ENCODE data around the gene ACOT11.
A peak's percentile ranks its signal among the peaks of the same experiment; 100 is the strongest.
"Not testable (repeated sequence)": the region's sequence is repeated elsewhere in the genome, so short reads cannot be mapped to it uniquely, and the experiment has no call there.

The ACOT11 gene

DNA sequence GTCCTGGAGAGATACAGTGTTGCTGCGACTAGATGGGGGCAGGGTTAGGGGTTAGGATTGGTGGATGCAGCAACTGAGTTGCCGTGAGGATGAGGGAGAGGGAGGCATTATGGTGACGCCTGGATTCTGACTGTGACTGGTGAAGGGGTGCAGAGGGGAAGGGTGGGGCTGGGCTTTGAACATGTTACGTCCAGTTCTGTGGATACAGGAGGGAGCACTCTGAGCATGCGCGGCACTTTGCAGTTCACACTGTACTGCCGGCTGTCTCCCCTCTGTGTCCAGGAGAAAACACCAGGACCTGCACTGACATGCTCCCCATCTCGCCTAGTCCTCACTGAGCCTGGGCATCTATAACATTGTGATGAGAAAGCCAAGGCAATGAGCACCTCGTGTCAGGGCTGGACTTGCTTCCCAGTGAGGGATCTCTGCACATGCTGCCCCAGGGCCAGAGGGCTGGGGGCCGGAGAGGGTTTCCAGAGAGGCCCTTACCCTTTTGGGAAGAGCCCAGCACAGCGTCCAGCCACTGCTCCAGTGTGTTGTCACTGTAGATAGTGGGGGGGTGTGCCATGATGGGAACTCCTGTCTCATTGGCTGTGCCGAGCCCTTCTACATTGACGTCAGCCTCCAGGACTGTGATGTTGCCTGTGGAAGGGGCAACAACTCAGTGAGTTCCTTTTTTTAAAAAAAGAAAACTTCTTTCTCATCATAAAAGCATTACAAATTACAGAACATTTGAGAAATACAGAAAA, 67.7 kb downstream of the ACOT11 start:
- Histone ChIP-seq H3K4me3 (no peak overlapping the region), H3K27ac (no peak overlapping the region)
- peak; percentile 64 for DNase-seq (ENCODE audit: low spot score)
- TF ChIP-seq, protein P1, sequence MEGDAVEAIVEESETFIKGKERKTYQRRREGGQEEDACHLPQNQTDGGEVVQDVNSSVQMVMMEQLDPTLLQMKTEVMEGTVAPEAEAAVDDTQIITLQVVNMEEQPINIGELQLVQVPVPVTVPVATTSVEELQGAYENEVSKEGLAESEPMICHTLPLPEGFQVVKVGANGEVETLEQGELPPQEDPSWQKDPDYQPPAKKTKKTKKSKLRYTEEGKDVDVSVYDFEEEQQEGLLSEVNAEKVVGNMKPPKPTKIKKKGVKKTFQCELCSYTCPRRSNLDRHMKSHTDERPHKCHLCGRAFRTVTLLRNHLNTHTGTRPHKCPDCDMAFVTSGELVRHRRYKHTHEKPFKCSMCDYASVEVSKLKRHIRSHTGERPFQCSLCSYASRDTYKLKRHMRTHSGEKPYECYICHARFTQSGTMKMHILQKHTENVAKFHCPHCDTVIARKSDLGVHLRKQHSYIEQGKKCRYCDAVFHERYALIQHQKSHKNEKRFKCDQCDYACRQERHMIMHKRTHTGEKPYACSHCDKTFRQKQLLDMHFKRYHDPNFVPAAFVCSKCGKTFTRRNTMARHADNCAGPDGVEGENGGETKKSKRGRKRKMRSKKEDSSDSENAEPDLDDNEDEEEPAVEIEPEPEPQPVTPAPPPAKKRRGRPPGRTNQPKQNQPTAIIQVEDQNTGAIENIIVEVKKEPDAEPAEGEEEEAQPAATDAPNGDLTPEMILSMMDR (IDR thresholded peaks at IDR 0.05) = no peak

DNA sequence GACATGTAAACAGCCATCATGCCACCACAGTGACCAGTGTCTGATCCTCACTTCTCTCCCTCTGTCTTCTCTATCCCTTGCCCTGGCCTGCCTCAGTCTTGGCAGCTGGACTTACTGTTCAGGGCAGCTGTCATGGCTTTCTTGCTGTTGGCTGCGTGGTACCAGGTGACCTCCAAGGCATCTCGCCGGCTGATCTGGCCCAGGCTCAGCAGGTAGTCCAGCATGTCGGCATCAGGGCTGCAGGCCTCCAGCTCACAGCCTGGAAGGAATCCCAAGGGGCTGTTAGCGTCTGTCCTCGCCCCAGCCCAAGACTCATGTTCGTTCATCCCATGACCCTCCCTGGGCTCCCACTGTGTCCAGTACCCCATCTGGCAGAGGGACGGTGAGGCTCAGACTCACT, 71.7 kb downstream of the ACOT11 start:
- H3K27ac ChIP-seq = no peak overlapping the region
- TF ChIP-seq, protein P1 (IDR thresholded peaks at IDR 0.05) = no peak
- DNase-seq (ENCODE audit: low spot score) = peak; percentile 26

DNA sequence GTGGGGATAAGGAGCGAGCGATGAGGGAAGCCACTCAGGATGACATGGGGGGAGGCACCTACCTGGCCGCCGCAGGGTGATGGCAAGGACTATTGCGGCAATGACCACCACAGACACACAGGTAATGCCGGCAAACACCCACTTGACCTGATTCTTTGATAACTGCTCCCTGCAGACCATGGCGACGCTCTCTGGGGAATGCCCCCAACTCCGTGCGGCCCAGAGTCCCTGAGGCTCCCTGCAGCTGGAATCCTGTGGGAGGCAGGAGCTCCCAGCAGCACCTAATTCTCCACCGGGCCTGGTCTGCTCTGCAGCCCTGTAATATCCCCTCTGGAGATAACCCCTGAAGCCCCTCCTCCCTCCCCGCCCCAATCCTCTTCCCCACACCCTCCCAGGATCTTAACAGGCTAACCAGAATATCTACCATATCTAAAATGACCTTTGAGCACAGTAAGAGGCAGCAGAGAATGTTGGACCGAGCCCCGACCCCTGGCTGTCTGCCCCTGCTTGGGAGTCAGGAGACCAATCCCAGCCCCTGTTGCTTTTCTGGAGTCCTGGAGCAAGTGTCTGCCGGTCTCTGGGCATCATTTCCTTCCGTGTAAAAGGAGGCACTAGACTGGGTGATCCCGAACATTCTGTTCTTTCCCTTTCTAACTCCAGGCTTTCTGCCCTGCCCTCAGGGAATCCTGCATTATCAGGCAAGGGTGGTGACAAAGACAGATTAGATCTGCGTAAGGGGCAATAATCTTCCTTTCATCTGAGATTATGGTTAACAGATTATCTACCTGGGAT, 75.4 kb downstream of the ACOT11 start, which contains the start of gene FAM151A:
Gene FAM151A, minus strand, starts transcription at position 310 of the 792 bp plus-strand sequence. Its CDS starts 130 bp downstream, at position 180.
- H3K27ac ChIP-seq = no peak within 1 kb of the TSS
- TF ChIP-seq, protein P1 (IDR thresholded peaks at IDR 0.05) = no peak
- H3K4me3 ChIP-seq = no peak within 1 kb of the TSS
- DNase-seq (ENCODE audit: low spot score) = peak; percentile 50

More for the DNA sequence above, 71.7 kb downstream of the ACOT11 start:
- no peak overlapping the region for H3K4me3 ChIP-seq

DNA sequence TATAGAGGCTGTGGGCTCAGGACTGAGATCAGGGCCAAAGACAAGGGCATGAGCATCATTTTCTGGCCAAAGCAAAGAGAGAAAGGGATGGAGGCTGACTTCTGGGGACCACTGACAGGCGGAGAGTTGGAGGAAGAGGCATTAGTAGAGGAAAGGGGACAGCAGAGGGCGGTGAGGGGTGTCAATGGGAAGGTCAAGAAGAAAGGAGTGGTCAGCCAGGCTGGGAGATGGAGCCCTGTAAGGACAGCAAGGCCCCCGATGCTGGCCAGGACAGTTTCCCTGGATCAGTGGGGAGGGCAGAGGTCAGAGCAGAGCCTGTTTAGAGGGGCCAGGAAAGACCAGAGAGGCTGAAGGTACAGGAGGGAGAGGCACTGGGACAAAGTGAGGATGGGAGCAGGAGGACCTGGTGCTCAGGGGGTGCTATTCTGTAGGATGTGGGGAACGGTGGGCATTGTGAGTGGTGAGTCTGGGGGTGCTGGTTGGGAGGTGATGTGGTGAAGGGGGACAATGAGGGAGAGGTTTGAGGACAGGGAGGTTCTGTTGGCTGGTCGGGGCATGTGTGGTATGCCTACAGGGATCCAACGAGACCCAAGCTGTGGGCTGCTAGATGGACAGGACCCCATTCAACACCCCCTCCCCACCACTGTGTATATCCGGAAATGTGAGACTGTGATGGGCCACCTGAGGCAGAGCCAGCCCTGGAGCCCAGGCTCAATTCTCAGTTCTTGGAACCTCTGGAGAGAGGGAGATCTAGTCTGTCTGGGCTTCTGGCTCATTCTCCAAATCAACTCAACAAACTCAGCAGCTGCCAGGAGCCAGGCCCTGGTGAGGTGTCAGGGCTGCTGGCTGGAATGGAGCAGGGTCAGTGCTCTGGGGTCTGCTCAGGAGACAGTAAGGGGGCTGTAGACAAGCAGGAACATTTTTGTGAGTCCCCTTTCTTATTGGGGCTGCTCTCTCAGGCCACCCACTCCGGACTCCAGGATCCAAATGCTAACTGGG, 76.7 kb downstream of the ACOT11 start:
- DNase-seq (ENCODE audit: low spot score) = peak; percentile 59
- TF ChIP-seq, protein P1 (IDR thresholded peaks at IDR 0.05) = no peak
- H3K4me3 ChIP-seq = no peak overlapping the region
- H3K27ac ChIP-seq = no peak overlapping the region

DNA sequence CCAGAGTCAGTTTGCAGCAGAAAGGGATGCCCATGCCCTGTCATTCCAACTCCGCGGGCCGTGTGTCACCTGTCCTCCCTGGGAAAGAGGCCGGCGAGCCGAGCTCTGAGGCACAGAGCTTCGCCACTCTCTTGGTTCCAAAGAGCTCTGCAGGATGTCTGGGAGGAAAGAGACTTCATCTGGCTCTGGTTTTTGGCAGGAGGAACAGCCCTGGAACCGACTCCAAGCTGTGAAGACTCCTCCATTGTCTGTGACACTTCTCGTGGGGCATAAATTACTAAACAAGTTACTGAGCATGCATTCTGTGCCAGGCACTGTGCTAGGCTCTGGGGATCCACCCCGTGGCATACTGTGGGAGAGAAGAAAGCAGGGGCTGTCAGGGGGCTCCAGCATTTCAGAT, 79.2 kb downstream of the ACOT11 start:
- Histone ChIP-seq H3K27ac (no peak overlapping the region), H3K4me3 (no peak overlapping the region)
- no peak for DNase-seq (ENCODE audit: low spot score)
- TF ChIP-seq, protein P1 (IDR thresholded peaks at IDR 0.05) = no peak

DNA sequence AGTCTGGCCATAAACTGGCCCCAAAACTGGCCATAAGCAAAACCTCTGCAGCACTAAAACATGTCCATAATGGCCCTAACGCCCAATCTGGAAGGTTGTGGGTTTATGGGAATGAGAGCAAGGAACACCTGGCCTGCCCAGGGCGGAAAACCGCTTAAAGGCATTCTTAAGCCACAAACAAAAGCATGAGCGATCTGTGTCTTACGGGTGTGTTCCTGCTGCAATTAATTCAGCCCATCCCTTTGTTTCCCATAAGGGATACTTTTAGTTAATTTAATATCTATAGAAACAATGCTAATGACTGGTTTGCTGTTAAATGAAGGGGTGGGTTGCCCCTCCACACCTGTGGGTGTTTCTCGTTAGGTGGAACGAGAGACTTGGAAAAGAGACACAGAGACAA, 87.8 kb downstream of the ACOT11 start:
- not testable (repeated sequence) for H3K27ac ChIP-seq; H3K4me3 ChIP-seq; DNase-seq (ENCODE audit: low spot score)

DNA sequence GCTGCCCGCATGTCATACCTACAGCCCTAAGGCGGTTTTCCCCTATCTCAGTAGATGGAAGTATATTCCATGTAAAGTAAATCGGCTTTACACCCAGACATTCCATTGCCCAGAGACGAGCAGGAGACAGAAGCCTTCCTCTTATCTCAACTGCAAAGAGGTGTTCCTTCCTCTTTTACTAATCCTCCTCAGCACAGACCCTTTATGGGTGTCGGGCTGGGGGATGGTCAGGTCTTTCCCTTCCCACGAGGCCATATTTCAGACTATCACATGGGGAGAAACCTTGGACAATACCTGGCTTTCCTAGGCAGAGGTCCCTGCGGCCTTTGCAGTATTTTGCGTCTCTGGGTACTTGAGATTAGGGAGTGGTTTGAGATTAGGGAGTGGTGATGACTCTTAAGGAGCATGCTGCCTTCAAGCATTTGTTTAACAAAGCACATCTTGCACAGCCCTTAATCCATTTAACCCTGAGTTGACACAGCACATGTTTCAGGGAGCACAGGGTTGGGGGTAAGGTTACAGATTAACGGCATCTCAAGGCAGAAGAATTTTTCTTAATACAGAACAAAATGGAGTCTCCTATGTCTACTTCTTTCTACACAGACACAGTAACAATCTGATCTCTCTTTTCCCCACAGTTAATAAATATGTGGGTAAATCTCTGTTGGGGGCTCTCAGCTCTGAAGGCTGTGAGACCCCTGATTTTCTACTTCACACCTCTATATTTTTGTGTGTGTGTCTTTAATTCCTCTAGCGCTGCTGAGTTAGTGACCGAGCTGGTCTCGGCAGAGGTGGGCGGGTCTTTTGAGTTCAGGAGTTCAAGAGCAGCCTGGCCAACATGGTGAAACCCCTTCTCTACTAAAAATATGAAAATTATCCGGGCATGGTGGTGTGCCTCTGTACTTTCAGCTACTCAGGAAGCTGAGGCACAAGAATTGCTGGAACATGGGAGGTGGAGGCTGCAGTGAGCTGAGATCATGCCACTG, 88.7 kb downstream of the ACOT11 start:
- not testable (repeated sequence) for H3K27ac ChIP-seq; DNase-seq (ENCODE audit: low spot score); H3K4me3 ChIP-seq

All from coronary artery (tissue), 2 donors.